Measurements from ENCODE around the gene ZFPM1.

The ZFPM1 gene

GRCh38 chr16:88527937-88528743 lies 75.1 kb downstream of the ZFPM1 start:
- H3K27me3 ChIP-seq (replicated peaks; ENCODE audit: control insufficient read depth, insufficient read depth, low read length): no peaks in the 10 kb centered on the region
- peaks cover 3% of the 10 kb centered on the region; the same call in 1 of the 2 replicates for H3K36me3 ChIP-seq (ENCODE audit: control insufficient read depth, insufficient read depth, low read length)
- DNase-seq (ENCODE audit: extremely low read depth, insufficient read length): no peak
- TF ChIP-seq CTCF (IDR thresholded peaks at IDR 0.05; ENCODE audit: insufficient read depth, low read length, poor library complexity, severe bottlenecking): no peak
- H3K4me3 ChIP-seq (replicated peaks; ENCODE audit: low read depth, low read length): no peak overlapping the region

DNA sequence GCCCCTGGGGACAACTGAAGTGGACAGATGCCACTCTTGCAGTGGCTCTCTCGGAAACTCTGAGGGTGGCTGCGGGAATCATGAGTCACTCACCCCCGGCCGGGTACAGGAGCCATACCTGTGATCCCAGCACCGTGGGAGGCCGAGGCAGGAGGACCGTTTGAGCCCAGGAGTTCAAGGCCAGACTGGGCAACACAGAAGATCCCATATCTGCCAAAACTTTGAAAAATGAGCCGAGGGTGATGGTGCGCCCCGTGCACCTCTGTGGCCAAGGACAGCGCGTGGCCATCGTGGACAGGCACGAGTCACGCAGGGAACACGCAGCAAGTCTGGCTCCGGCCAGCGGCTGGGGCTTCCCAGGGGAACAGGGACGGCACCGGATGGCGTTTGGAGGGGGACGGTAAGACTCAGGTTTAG lies 75.8 kb downstream of the ZFPM1 start:
- Histone ChIP-seq H3K4me3 (replicated peaks; ENCODE audit: low read depth, low read length) (no peak overlapping the region), H3K36me3 (ENCODE audit: control insufficient read depth, insufficient read depth, low read length) (peaks cover 3% of the 10 kb centered on the region; the same call in 1 of the 2 replicates), H3K27me3 (replicated peaks; ENCODE audit: control insufficient read depth, insufficient read depth, low read length) (no peaks in the 10 kb centered on the region)
- DNase-seq (ENCODE audit: extremely low read depth, insufficient read length): no peak
- no peak for TF ChIP-seq CTCF (IDR thresholded peaks at IDR 0.05; ENCODE audit: insufficient read depth, low read length, poor library complexity, severe bottlenecking)

DNA sequence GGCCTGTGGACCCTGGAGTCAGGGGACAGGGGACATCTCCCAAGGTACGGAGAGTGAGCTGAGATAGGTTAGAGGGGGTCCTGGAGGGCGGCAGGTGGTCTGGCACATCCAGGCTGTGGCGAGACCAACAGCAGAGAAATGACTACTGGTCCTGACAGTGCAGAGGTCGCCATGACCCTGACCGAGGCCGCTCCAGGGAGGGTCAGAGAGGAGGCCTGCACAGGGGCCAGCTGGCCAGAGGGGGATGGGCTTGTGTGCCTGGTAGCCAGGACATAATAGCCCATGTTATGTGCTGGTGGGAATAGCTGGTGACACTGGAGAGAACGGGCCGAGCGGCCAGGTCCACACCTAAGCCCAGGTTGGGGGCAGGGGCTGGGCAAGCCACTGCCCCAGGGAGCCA lies 76.5 kb downstream of the ZFPM1 start:
- no peak for DNase-seq (ENCODE audit: extremely low read depth, insufficient read length)
- no peaks in the 10 kb centered on the region for H3K27me3 ChIP-seq (replicated peaks; ENCODE audit: control insufficient read depth, insufficient read depth, low read length)
- H3K4me3 ChIP-seq (replicated peaks; ENCODE audit: low read depth, low read length): no peak overlapping the region
- no peak for TF ChIP-seq CTCF (IDR thresholded peaks at IDR 0.05; ENCODE audit: insufficient read depth, low read length, poor library complexity, severe bottlenecking)
- H3K36me3 ChIP-seq (ENCODE audit: control insufficient read depth, insufficient read depth, low read length): peaks cover 3% of the 10 kb centered on the region; the same call in 1 of the 2 replicates

DNA sequence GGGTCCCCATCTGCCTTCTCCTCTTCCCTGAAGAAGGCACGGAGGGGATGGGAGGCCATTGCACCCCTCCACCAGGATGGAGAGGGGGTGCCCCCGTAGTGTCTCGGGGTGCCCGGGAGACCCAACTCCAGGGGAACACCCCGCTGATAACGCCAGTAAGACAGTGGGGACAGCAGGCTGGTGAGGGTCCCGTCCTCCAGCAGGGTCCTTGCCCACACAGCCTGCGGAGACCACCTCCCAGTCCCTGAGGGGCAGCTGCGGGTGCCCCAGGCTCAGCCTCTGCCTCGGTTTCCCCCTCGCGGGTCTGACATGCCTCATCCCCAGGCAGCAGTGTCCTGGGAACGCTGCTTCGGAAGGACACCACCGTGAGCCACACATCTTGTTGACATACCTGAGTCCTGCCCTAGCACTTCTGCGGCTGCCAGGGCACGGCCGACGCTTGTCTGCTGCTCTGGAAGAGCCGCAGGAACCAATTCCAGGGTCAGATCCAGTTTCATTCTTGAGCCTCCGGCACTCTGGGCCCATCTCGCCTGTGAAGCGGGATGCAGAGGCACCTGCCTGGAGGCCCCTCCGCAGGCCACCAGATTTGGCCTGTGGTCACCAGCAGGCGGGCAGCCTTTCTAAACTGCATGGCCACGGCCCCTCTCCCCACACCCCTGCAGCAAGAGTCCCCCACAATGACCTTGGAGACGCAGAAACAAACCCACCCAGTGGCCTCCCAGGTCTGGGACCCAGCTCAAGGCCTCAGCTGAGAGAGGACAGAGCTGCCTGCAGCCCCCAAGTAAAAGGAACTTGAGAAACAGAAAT lies 77.2 kb downstream of the ZFPM1 start:
- Histone ChIP-seq H3K36me3 (ENCODE audit: control insufficient read depth, insufficient read depth, low read length) (peaks cover 3% of the 10 kb centered on the region; the same call in 1 of the 2 replicates), H3K27me3 (replicated peaks; ENCODE audit: control insufficient read depth, insufficient read depth, low read length) (no peaks in the 10 kb centered on the region), H3K4me3 (replicated peaks; ENCODE audit: low read depth, low read length) (no peak overlapping the region)
- no peak for TF ChIP-seq CTCF (IDR thresholded peaks at IDR 0.05; ENCODE audit: insufficient read depth, low read length, poor library complexity, severe bottlenecking)
- DNase-seq (ENCODE audit: extremely low read depth, insufficient read length): no peak

GRCh38 chr16:88530858-88531203 lies 77.8 kb downstream of the ZFPM1 start:
- Histone ChIP-seq H3K36me3 (ENCODE audit: control insufficient read depth, insufficient read depth, low read length) (peaks cover 3% of the 10 kb centered on the region; the same call in 1 of the 2 replicates), H3K4me3 (replicated peaks; ENCODE audit: low read depth, low read length) (no peak overlapping the region), H3K27me3 (replicated peaks; ENCODE audit: control insufficient read depth, insufficient read depth, low read length) (no peaks in the 10 kb centered on the region)
- no peak for TF ChIP-seq CTCF (IDR thresholded peaks at IDR 0.05; ENCODE audit: insufficient read depth, low read length, poor library complexity, severe bottlenecking)
- DNase-seq (ENCODE audit: extremely low read depth, insufficient read length): no peak

Measured in GM06990 (cell line).